AG04450 (cell line): Measurements from ENCODE around the gene TNFRSF1A. TPM values are rescaled to one million over a fixed set of nuclear protein-coding genes. Genes with fewer than 3 reads are reported as not detected.

Source experiments
- CTCF ChIA-PET: fragments of 300-600, 350-600 bp; formaldehyde crosslinking; extraction: SDS; loops from one replicate; lab custom pipeline; 2022; ENCODE audit warnings: antibody characterized with exemption, inconsistent platforms; lab: Charles Lee
- POLR2A ChIA-PET: fragments of 350-600 bp; formaldehyde crosslinking; extraction: SDS; loops from one replicate; lab custom pipeline; 2021; ENCODE audit warnings: antibody characterized with exemption, inconsistent platforms; lab: Yijun Ruan, JAX
- DNase-seq: peaks from one replicate; pipeline ENCODE4 v3.0.0-alpha.2; 2011; ENCODE audit warnings: low read depth, low spot score
- H3K27ac ChIP-seq: one replicate; pipeline ENCODE4 v1.5.1; 2012; ENCODE audit warnings: low read depth, low read length, control low read depth
- H3K27me3 ChIP-seq: one replicate; pipeline ENCODE4 v1.6.0; 2012; ENCODE audit warnings: low read length; ENCODE audit not compliant: control insufficient read depth, insufficient read depth
- H3K4me3 ChIP-seq: 2 replicates; pipeline ENCODE4 v1.5.1; 2011; ENCODE audit warnings: mild to moderate bottlenecking, low read depth, low read length, control low read depth
- H3K9me3 ChIP-seq: 2 replicates; pipeline ENCODE4 v1.5.1; 2012; ENCODE audit warnings: low read length; ENCODE audit not compliant: control insufficient read depth, insufficient read depth
- CTCF ChIP-seq: IDR thresholded peaks from 2 replicates; pipeline ENCODE4 v1.5.1; 2011; ENCODE audit warnings: low read depth, low read length, control low read depth, inconsistent platforms
- polyA plus RNA-seq: library from polyadenylated mRNA; depleted of rRNA; stranded (reverse); fragments of >200 nt; gene quantifications from 2 replicates; pipeline ENCODE4 v1.2.3, GENCODE V29; 2011

Gene TNFRSF1A
- polyA plus RNA-seq, 1 experiment, result 231 TPM

GRCh38 chr12:6321905-6322304 lies 20.0 kb downstream of the TNFRSF1A start:
- CTCF ChIA-PET, result interaction anchor here (1.8 to 2.9 kb wide), 2 partner anchors 144 to 334 kb away, joined by 12 to 25 read pairs; no protein-coding TSS in a partner anchor
- H3K9me3 ChIP-seq, result no peaks in the 10 kb centered on the region; the same call in 1 of the 2 replicates
- no peak overlapping the region for H3K27ac ChIP-seq
- H3K27me3 ChIP-seq, result no peaks in the 10 kb centered on the region
- H3K4me3 ChIP-seq, result no peak overlapping the region
- no peak for DNase-seq
- POLR2A ChIA-PET, result interaction anchor here (0.8 kb wide), 1 partner anchor 11 kb away, joined by 5 read pairs; no protein-coding TSS in a partner anchor
- TF ChIP-seq CTCF, result no peak

GRCh38 chr12:6319446-6319845 lies 22.4 kb downstream of the TNFRSF1A start:
- no peak for TF ChIP-seq CTCF
- ChIA-PET CTCF (interaction anchor here (0.7 to 1.1 kb wide), 2 partner anchors 104 to 146 kb away, joined by 4 read pairs; no protein-coding TSS in a partner anchor), POLR2A (interaction anchor here (1.0 kb wide), 1 partner anchor 151 kb away, joined by 5 read pairs; the partner anchor contains the start of gene VAMP1)
- Histone ChIP-seq H3K27ac (no peak overlapping the region), H3K4me3 (no peak overlapping the region), H3K9me3 (no peaks in the 10 kb centered on the region; the same call in 1 of the 2 replicates), H3K27me3 (no peaks in the 10 kb centered on the region)
- DNase-seq, result no peak

GRCh38 chr12:6318440-6318879 lies 23.4 kb downstream of the TNFRSF1A start:
- no peak for DNase-seq
- ChIA-PET CTCF (interaction anchor here (1.2 kb wide), 1 partner anchor 147 kb away, joined by 3 read pairs; no protein-coding TSS in a partner anchor), POLR2A (no interaction called here)
- Histone ChIP-seq H3K27me3 (no peaks in the 10 kb centered on the region), H3K27ac (no peak overlapping the region), H3K9me3 (no peaks in the 10 kb centered on the region; the same call in 1 of the 2 replicates), H3K4me3 (no peak overlapping the region)
- no peak for TF ChIP-seq CTCF

- TF ChIP-seq CTCF, result no peak
- no peak for DNase-seq
- POLR2A ChIA-PET, result interaction anchor here (1.0 kb wide), 1 partner anchor 24 kb away, joined by 3 read pairs; the partner anchor contains the start of gene TNFRSF1A
These were observed 24.0 kb downstream of the TNFRSF1A start for GRCh38 chr12:6317693-6318439.

More at GRCh38 chr12:6317693-6318439, 24.0 kb downstream of the TNFRSF1A start:
- Histone ChIP-seq H3K4me3 (no peak overlapping the region), H3K9me3 (no peaks in the 10 kb centered on the region; the same call in 1 of the 2 replicates), H3K27ac (no peak overlapping the region), H3K27me3 (no peaks in the 10 kb centered on the region)
- CTCF ChIA-PET, result interaction anchor here (1.2 kb wide), 1 partner anchor 147 kb away, joined by 3 read pairs; no protein-coding TSS in a partner anchor
